OCI-LY7 (cell line): ENCODE data around the gene CCDC192.

ENCODE experiments used
- CTCF ChIP-seq: fragments of 200-600 bp; sonication (generic); conservative IDR thresholded peaks from 2 replicates; pipeline ENCODE4 v1.5.1; 2014; ENCODE audit warnings: mild to moderate bottlenecking, antibody characterized with exemption, low read length, moderate library complexity, mixed read lengths
- EZH2phosphoT487 ChIP-seq: fragments of 200-600 bp; sonication (generic); IDR thresholded peaks from 2 replicates; pipeline ENCODE4 v1.6.1; 2018; ENCODE audit warnings: low read depth, borderline replicate concordance, mild to moderate bottlenecking, mixed run types, antibody characterized with exemption, low read length, moderate library complexity, mixed read lengths

GRCh38 chr5:127909821-127910220 is 206.6 kb downstream of the CCDC192 start:
- TF ChIP-seq CTCF = no peak
- no peak for TF ChIP-seq EZH2phosphoT487
